NCI-H1105 treated with DMSO at 0.1 percent for 48 hours (cell line): Measurements from ENCODE around the gene CFAP61.
"Not testable (repeated sequence)": the region's sequence is repeated elsewhere in the genome, so short reads cannot be mapped to it uniquely, and the experiment has no call there.

Experiments
- DNase-seq: peaks from one replicate; lab custom pipeline; 2025; lab: John Stamatoyannopoulos, UW

CFAP61 gene

GRCh38 chr20:20052074-20052970 lies at the start of gene CFAP61, which contains the start of gene CRNKL1:
TSS of gene CFAP61 (plus strand) at chr20:20052532. CDS start at chr20:20056654, 4,122 bp downstream.
TSS of gene CRNKL1 (minus strand) at chr20:20052466. CDS start at chr20:20052342, 124 bp downstream.
- peak; percentile 96 for DNase-seq

DNA sequence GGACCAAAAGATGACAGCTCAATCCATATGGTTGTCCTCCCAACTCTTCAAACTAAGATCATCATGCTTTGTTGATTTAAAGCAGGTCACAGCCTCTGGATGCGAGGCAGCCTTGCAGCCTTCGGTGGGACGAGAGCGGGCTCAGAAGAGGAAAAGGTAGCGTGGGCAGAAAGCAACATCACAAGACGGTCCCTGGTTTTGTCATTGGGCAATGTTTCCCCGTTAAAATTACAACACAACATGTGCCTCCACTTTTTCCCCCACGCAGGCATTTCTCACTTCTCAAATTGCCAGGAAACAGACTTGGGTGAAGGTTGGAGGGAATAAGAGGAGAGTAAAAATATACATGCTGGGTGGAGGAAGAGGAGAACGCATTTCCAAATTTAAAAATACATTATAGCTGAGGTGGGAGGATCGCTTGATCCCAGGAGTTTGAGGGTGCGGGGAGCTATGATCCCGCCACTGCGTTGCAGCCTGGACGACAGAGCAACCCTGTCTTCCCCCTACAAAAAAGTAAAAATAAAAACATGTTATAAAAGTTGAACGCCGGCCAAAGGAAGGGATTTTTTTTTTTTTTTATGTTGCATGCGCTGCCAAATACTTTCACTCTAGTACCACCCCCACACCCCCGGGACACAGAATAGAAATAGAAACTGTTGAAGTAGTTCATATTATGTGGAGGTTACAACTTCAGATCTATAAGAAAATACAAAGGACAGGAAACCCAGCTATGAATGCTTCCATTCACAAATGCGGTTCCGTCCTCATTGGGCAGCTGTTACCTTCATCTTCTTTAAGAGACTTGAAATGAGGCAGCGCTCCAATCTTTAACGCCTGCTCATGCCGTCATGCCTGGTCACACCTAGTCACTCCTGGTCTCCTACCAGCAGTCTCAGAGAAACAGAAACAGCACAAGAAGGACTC lies 49.0 kb upstream of the CFAP61 start:
- no peak for DNase-seq

- DNase-seq: not testable (repeated sequence)
These were observed 48.4 kb upstream of the CFAP61 start for GRCh38 chr20:20003955-20004322.

DNA sequence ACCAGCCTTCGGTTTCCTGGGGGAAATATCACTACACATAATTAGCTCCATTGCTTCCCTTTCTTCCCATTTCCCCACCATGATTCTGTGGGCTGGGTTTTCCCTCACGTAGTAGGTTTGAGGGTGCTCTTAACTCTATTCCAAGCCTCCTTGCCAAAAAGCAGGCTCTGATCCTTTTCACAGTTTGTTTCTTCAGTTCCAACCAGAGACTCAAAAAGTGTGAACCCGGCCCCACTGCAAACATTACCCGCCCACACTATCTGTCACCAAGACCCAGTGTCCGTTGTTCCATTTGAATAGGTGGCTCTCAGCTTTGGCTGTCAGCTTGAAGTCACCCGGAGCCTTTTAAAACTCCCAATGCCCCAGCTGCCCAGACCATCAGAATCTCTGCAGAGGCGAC lies 47.0 kb upstream of the CFAP61 start:
- DNase-seq: no peak

- no peak for DNase-seq
These were observed 42.5 kb upstream of the CFAP61 start for GRCh38 chr20:20009784-20010253.

DNA sequence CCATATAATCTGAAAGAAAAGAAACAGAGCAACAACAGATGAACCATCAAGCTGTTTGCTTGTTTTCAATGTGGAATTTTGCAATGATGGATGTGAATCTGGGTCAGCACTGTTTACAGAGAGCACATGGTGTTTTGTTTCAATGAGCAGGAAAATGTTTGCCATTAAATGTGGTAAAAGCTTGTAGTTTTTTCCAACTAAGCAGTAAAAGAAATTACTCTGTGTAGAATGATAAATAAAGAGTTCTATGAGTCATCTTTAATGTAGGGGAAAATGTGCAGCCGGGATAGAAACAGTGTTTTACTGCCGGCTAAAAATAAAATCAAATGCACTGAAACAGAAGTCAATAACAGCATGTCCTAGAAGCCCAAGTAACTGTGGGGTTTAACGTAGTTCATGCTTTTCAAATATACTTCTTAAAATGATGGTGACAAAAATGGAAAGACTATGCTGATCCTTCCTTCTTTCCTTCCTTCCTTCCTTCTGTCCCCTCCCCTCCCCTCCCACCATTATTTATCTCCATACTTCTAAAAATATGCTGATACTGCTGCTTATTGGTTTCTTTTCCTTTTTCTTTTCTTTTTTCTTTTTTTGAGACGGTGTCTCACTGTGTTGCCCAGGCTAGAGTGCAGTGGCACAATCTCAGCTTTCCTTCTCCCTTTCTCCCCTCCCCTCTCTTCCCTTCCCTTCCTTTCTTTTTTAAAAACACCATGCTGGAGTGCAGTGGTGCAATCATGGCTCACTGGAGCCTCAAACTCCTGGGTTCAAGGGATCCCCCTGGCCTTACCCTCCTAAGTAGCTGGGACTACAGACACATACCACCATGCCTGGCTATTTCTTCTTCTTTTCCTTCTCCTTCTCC lies 41.5 kb upstream of the CFAP61 start:
- DNase-seq: no peak

DNA sequence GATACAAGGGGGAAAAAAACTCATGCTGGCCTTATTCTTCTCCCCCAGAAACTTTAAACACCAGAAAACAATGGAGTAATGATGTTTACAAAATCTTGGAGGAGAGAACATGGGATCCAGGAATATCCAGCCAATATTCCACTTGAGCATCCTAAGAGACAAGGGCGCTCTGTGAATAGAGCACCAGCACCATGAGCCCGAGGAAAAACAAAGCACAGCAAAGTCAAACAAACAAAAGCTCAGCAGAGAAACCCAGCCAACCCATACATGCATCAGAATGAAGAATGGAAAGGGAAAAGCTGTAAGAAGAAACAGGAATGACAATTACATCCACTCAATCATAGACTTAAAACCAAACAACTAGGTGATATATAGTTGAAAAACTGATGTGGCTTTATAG lies 39.8 kb upstream of the CFAP61 start:
- no peak for DNase-seq

DNA sequence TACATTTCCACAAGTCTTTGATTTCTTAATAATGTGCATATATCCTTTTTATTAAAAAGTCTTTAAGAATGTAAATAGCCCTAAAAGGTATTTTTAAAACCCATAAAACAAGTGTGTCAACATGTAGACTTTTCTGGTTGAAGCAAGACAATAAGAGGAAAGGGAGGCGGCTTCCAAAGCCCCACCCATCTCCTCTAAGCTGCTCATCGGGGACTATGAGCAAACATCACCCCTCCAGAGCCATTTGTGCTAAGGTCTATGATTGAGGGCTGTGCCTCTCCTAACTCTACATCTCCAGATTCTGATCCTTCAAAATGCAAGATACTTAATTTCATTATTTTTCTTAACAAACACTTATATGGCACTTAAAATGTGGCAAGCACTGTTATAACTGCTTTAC lies 37.7 kb upstream of the CFAP61 start:
- DNase-seq: no peak

DNA sequence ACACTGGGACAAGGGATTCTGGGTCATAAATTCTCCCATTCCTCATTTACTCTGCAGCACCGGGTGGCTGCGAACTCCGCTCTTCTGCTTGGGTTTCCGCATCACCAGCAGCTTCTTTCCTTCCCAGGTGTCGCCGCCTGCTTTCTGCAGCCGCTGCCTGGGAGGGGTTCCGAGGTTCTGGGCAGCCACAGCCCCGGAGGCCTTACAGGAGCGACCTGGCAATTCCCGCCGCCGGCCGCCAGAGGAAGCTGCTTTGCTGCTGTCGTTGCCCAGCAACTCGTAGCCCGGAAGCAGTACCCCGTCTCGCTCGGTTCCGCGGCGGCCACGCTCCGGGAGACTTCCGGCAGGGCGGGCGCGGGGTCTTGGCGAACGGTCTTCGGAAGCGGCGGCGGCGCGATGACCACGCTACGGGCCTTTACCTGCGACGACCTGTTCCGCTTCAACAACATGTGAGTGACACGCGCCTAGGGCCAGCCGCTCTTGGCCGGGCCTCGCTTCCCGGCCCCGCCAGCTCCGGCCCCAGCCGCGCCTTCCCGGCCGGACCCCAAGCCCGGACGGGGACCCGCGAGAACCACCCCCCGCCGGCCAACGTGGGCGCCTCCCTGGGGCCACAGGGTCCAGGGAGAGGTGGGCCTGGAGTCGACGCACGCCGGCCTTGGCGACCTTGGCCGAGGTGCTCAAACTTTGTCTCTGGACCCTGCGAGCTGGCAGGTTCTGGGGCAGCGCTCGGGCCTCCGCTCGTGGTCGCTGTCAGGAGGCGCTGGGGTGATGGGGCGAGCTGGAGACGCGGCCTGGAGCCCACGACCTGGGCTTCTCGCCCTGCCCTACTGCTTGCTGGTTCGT lies 35.1 kb upstream of the CFAP61 start, which contains the start of gene NAA20:
NAA20 (plus strand) TSS at position 362 of the 843 bp plus-strand sequence; CDS start at position 397, 35 bp downstream.
- peak; percentile 93 for DNase-seq

- no peak for DNase-seq
These were observed 34.5 kb upstream of the CFAP61 start for GRCh38 chr20:20017844-20018185.

DNA sequence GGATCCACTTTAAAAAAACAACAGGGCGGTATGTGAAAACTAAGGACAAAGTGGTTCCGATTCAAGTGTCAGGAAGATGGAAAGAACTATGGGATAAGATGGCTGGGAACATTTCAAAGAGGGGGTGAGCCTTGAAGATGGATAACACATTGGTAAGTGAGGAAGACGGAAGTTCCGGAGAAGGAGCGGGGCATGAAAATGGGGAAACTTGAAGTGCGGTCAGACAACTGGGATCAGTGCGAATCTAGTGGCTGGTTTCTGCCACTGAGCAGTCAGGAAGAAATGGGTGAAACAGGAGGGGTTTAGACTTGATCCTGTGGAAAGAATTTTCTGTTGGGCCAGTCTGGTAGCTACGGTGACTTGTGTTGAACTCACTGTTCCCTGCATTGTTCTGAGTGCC lies 34.0 kb upstream of the CFAP61 start:
- DNase-seq: no peak

DNA sequence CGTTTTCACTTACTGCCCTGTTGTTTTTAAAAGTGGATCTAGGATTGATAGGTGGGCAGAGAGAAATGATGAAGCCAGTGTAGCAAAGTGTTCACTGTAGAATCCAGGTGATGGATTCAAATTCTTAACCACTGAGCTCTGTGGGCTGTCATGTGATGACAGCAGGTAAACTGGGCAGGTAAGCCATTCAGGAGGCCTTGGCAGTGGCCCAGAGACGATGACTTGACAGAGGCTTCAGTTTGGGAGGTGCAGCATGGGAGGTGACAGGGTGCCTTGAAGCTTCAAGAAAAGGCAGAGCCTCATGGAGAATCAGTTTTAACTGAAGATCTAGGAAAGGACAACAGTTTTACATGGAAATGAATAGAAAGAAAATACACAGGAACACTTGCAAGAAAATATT lies 33.2 kb upstream of the CFAP61 start:
- no peak for DNase-seq

DNA sequence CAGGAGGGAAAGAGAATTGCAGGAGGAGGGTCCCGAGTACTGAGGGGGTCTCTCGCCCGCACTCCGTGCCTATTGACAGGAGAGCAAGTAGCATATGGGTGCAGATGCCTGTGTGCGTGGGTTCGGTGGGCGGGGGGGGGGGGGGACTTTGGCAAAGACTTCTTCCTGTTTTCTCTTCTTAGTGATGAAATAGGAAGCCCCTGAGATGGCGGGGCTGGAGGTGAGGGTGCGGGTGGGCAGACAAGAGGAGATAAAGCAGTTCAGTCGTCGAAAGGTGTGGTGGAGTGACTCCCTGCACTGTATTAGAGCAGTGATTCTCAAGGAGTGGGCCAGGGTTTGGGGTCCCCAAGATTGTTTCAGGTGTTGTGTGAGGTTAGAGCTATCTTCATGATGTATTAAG lies 31.4 kb upstream of the CFAP61 start:
- DNase-seq: no peak

DNA sequence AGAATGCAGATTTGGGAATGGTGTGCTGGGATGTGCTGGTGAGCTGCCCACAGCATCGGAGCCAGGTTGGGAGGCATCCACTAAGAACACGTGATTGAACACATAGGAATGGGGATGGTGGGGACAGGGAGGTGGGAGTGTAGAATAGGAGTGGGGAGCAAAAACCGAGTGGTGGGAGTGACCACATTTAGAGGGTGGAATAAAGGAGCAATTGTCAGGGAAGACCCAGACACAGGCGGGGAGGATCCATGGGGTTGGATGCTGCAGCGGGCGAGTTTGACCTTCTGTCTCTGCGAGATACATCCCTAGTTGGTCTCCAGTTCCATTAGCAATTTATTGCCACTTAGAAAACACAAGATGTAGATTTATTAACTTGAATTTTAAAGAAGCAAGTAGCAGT lies 30.5 kb upstream of the CFAP61 start:
- no peak for DNase-seq

DNA sequence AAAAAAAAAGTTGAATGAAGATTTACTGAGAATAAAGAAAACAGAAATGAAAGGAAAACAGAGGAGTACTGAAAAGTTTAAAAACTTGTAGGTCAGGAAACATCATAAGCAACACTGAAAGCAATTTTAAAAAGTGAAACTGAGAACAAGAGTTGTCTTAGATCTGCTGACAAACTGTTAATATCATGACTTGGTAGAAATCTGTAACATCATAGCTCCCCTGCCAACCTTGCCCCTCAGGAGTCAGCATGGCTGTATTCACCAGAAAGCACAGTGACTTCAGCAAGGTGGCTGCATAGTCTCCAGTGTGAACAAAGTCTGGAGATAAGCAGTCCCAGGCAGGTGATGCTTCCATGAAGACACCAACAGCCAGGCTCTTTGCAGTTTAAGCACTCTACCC lies 29.8 kb upstream of the CFAP61 start:
- DNase-seq: no peak

- DNase-seq: no peak
These were observed 28.9 kb upstream of the CFAP61 start for GRCh38 chr20:20023395-20023794.

- DNase-seq: no peak
These were observed 27.4 kb upstream of the CFAP61 start for GRCh38 chr20:20024942-20025341.

DNA sequence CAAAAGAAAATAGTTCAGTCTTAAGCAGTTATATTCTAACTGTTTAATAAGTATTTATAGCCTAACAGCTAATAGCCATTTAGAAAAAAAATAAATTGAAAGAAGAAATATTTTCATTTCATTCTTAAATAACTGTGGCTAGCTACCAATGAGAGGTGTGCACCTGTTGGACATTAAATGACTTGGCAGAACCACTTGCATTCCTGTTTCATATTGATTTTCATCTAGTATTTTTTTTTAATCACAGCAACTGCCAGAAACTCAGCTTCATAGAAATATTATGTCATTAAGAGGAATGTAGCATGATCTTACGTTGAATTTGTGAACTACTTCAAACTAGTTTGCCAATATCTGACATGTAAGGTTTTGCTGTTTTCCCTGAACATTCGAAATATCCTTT lies 25.0 kb upstream of the CFAP61 start:
- DNase-seq: no peak

GRCh38 chr20:20031790-20032189 lies 20.5 kb upstream of the CFAP61 start:
- DNase-seq: no peak

DNA sequence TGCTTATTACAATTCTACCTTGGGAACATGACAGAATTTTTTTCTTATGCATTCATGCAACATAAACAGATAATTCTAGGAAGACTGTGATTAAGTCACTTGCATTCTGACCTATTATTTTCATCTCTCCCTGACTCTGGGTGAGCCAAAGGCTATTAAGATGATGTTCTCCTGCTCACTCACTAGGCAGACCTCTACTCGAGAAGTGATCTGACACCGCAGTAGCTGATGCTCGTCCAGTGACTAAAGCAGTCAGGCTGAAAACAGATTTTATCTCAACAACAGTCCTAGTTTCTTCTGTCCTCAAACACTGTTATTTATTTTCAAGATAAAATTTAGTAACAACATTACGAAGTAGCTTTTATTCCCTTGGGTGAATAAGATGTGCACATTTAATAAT lies 17.8 kb upstream of the CFAP61 start:
- DNase-seq: no peak

DNA sequence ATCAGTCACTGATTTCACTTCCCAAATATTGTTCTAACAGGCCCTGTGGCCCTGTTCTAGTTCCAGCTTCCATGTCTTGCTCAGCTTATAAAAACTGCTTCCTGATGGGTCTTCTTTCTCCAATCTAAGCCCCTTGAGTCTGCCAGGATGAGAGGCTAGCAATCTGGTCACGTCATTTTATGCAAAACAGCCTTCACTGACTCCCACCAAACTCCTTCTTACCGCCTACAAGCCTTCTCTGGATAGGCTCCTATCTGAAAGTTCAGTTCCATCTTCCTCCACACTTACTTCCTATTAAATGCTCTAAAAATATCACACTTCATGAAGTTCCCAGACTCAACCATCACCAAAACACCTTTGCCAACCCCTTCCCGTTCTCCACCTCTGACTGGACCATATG lies 15.6 kb upstream of the CFAP61 start:
- DNase-seq: no peak
